T1000 (cell line): Measurements from ENCODE around the gene HLA-DQB1.

Source experiments
- DNase-seq: peaks from one replicate; lab custom pipeline; 2025; ENCODE audit warnings: mixed read lengths; lab: John Stamatoyannopoulos, UW

Gene HLA-DQB1

GRCh38 chr6:32625137-32625536 is 41.3 kb downstream of the HLA-DQB1 start:
- no peak for DNase-seq

GRCh38 chr6:32624565-32624964 is 41.9 kb downstream of the HLA-DQB1 start:
- DNase-seq, result no peak

GRCh38 chr6:32623693-32624092 is 42.8 kb downstream of the HLA-DQB1 start:
- DNase-seq, result no peak

- DNase-seq, result no peak
These were observed 43.7 kb downstream of the HLA-DQB1 start for GRCh38 chr6:32622545-32623401.

- no peak for DNase-seq
These were observed 45.1 kb downstream of the HLA-DQB1 start for GRCh38 chr6:32621372-32621771.

GRCh38 chr6:32617751-32618150 is 48.7 kb downstream of the HLA-DQB1 start:
- DNase-seq, result no peak

- no peak for DNase-seq
These were observed 50.4 kb downstream of the HLA-DQB1 start for GRCh38 chr6:32615885-32616532.

- no peak for DNase-seq
These were observed 51.9 kb downstream of the HLA-DQB1 start for GRCh38 chr6:32614366-32615081.

GRCh38 chr6:32613475-32613874 is 53.0 kb downstream of the HLA-DQB1 start:
- DNase-seq, result no peak

- no peak for DNase-seq
These were observed 55.7 kb downstream of the HLA-DQB1 start for GRCh38 chr6:32610682-32611296.

- DNase-seq, result no peak
These were observed 56.5 kb downstream of the HLA-DQB1 start for GRCh38 chr6:32609731-32610640.
